HG02938 (cell line): Measurements from ENCODE around the gene TM7SF3.

Source experiments
- ATAC-seq: cut with Tn5 transposase; IDR thresholded peaks from one replicate; pipeline ENCODE4 v1.9.1; 2021; ENCODE audit warnings: mild to moderate bottlenecking, moderate library complexity; ENCODE audit not compliant: unreplicated experiment

TM7SF3 gene

GRCh38 chr12:26935636-26936378 is 78.4 kb downstream of the TM7SF3 start:
- no peak for ATAC-seq

GRCh38 chr12:26929590-26929989 is 84.6 kb downstream of the TM7SF3 start:
- no peak for ATAC-seq

- ATAC-seq: no peak
Observed at GRCh38 chr12:26928661-26929060, 85.5 kb downstream of the TM7SF3 start.
